Sigmoid colon (tissue), 7 donors: ENCODE data around the gene BDKRB1. TPM values are rescaled to one million over a fixed set of nuclear protein-coding genes. Genes with fewer than 3 reads are reported as not detected.
A peak's percentile ranks its signal among the peaks of the same experiment; 100 is the strongest.

Experiments
- DNase-seq: peaks from one replicate; pipeline ENCODE4 v3.0.0-alpha.2; 2019
- H3K27ac ChIP-seq, 4 donors: fragments of 200-600 bp; sonication (generic); one replicate each; pipeline ENCODE4 v1.5.1; 2016 to 2019; ENCODE audit warnings: mild to moderate bottlenecking in 1 of 4
- H3K27me3 ChIP-seq, 3 donors: fragments of 200-600 bp; sonication (generic); one replicate each; pipeline ENCODE4 v1.5.1; 2019; ENCODE audit warnings: mild to moderate bottlenecking in 1 of 3
- H3K36me3 ChIP-seq, 4 donors: fragments of 200-600 bp; sonication (generic); one replicate each; pipeline ENCODE4 v1.5.1; 2016 to 2019
- H3K4me1 ChIP-seq, 4 donors: fragments of 200-600 bp; sonication (generic); one replicate each; pipeline ENCODE4 v1.5.1; 2017 to 2019
- H3K4me3 ChIP-seq, 4 donors: fragments of 200-600 bp; sonication (generic); one replicate each; pipeline ENCODE4 v1.5.1; 2017 to 2019; ENCODE audit warnings: mild to moderate bottlenecking in 2 of 4, moderate library complexity in 1 of 4
- H3K9me3 ChIP-seq, 4 donors: fragments of 200-600 bp in 3 of 4; sonication (generic) in 3 of 4; one replicate each; pipeline versions ENCODE4 v1.5.1 to v1.6.1; 2013 to 2019
- EP300 ChIP-seq, 4 donors: sonication (generic); formaldehyde crosslinking; IDR thresholded peaks; one replicate each; pipeline ENCODE4 v1.6.1; 2017; ENCODE audit warnings: antibody characterized with exemption in 4 of 4
- POLR2A ChIP-seq, 2 donors: fragments of 450-650 bp; IDR thresholded peaks; one replicate each; pipeline ENCODE4 v1.6.1; 2016; ENCODE audit warnings: antibody characterized with exemption in 2 of 2, mild to moderate bottlenecking in 2 of 2, moderate library complexity in 2 of 2
- POLR2AphosphoS5 ChIP-seq, 4 donors: sonication (generic); formaldehyde crosslinking; IDR thresholded peaks; one replicate each; pipeline ENCODE4 v1.6.1; 2017; ENCODE audit warnings: antibody characterized with exemption in 4 of 4
- WGBS, 2 donors: extraction: QIAGEN DNeasy Blood & Tissue Kit; methylation state at CpG; one replicate each; pipeline ENCODE4 v1.1.7; 2013; 5-methylcytosine and 5-hydroxymethylcytosine counted together
- intact Hi-C: fragments of 100-400 bp; cut with DNase I; formaldehyde crosslinking; loops from one replicate; pipeline ENCODE4 v1.15.1; 2023
- polyA plus RNA-seq, 3 donors: library from polyadenylated mRNA; stranded (reverse); fragments of 200-250 nt; gene quantifications; one replicate each; pipeline ENCODE4 v1.2.3, GENCODE V29; 2013
- total RNA-seq, 4 donors: library from RNA; depleted of rRNA; stranded (reverse); fragments of >200 nt; gene quantifications; one replicate each; pipeline ENCODE4 v1.1.0, GENCODE V29; 2016
- TF ChIP-seq, protein P1 (sequence below), 4 experiments: fragments of 450-650 bp in 3 of 4; fragments of 200-600 bp in 1 of 4; IDR thresholded peaks; one replicate each; pipeline ENCODE4 v1.5.1; 2016 to 2019; ENCODE audit warnings: antibody characterized with exemption in 4 of 4, mild to moderate bottlenecking in 3 of 4, moderate library complexity in 2 of 4
- donor health status: healthy with polysubstance abuse.
- donor health status: Bipolar disorder and iron deficiency.
- donor health status: healthy.

BDKRB1 gene
- total and polyA plus RNA-seq, 7 donors: 0.33 to 4.9 (median 2.4) TPM

DNA sequence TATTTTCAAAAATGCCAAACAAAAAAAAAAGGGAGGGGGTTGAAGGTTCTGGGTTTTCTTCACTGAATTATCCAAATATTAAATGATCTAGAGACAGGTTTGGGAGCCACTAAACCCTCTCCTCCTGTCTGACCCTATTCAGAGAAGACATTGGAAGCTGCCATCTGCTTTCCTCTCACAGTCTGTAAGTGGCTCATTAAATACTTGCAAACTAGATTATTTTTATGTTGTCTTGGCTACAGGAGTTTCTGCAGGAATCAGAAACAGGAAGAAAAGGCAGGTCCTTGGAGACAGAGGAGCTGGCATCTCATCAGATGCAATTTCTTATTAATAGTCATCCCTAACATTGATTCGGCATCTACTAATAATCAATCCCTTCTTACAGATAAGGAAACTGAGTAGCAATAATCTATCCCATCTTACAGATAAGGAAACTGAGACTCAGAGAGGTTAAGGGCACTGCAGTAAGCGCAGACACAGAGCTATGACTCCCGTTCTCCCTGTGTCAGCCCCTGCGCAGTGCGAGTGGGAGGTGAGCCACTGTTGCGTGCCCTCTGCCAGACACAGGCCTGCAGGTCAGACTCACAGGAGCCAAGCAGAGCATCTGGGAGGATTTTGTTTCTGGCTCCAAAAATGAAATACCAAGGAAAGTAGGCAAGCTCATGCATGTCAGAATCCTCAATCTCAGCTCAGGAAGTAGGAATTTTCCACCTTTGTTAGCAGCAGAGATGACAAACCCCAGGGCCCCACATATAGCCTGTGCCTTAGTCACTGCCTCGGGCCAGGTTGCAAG is 40.4 kb upstream of the BDKRB1 start:
- 90 to 91% methylated on average over 7 of the region's 7 CpGs for WGBS, 2 donors
- TF ChIP-seq, protein P1, sequence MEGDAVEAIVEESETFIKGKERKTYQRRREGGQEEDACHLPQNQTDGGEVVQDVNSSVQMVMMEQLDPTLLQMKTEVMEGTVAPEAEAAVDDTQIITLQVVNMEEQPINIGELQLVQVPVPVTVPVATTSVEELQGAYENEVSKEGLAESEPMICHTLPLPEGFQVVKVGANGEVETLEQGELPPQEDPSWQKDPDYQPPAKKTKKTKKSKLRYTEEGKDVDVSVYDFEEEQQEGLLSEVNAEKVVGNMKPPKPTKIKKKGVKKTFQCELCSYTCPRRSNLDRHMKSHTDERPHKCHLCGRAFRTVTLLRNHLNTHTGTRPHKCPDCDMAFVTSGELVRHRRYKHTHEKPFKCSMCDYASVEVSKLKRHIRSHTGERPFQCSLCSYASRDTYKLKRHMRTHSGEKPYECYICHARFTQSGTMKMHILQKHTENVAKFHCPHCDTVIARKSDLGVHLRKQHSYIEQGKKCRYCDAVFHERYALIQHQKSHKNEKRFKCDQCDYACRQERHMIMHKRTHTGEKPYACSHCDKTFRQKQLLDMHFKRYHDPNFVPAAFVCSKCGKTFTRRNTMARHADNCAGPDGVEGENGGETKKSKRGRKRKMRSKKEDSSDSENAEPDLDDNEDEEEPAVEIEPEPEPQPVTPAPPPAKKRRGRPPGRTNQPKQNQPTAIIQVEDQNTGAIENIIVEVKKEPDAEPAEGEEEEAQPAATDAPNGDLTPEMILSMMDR (IDR thresholded peaks at IDR 0.05): no peak
- TF ChIP-seq EP300 (IDR thresholded peaks at IDR 0.05): no peak
- TF ChIP-seq POLR2A (IDR thresholded peaks at IDR 0.05): no peak
- no peak for TF ChIP-seq POLR2AphosphoS5 (IDR thresholded peaks at IDR 0.05)

DNA sequence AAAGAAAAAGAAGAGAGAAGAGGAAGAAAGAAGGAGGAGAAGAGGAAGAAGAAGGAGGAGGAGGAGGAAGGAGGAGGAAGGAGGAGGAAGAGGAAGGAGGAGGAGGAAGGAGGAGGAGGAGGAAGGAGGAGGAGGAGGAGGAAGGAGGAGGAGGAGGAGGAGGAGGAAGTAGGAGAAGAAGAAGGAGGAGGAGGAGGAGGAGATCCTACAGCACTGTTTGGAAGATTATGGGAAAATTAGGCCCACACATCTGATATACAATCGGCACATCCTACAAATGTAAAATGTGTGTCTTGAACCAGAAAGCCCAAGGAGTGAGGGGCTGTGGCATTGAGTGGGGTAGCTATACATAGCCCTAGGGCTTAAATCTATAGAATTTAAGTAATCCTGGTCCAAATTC is 39.4 kb upstream of the BDKRB1 start:
- Histone ChIP-seq H3K4me3 (no peak overlapping the region), H3K9me3 (peaks cover 0 to 10% (median 0%) of the 10 kb centered on the region in 4 donors), H3K27me3 (no peaks in the 10 kb centered on the region), H3K36me3 (no peaks in the 10 kb centered on the region), H3K4me1 (peaks cover 0 to 41% (median 20%) of the 10 kb centered on the region in 4 donors), H3K27ac (no peak overlapping the region)
- intact Hi-C loops: no loop called here
- WGBS, 2 donors: 85 to 88% methylated on average over 1 of the region's 1 CpG
- DNase-seq: no peak
- no peak for TF ChIP-seq POLR2A (IDR thresholded peaks at IDR 0.05)
- TF ChIP-seq, protein P1 (IDR thresholded peaks at IDR 0.05): no peak
- TF ChIP-seq POLR2AphosphoS5 (IDR thresholded peaks at IDR 0.05): no peak
- no peak for TF ChIP-seq EP300 (IDR thresholded peaks at IDR 0.05)

More for the DNA sequence above, 40.4 kb upstream of the BDKRB1 start:
- H3K27ac ChIP-seq: peak overlapping the region in 1 of 4 donors; percentile 38
- H3K4me3 ChIP-seq: no peak overlapping the region
- no peak for DNase-seq
- peaks cover 0 to 11% (median 0%) of the 10 kb centered on the region in 4 donors for H3K9me3 ChIP-seq
- no peaks in the 10 kb centered on the region for H3K27me3 ChIP-seq
- intact Hi-C loops: no loop called here
- no peaks in the 10 kb centered on the region for H3K36me3 ChIP-seq
- peaks cover 0 to 31% (median 11%) of the 10 kb centered on the region in 4 donors for H3K4me1 ChIP-seq

DNA sequence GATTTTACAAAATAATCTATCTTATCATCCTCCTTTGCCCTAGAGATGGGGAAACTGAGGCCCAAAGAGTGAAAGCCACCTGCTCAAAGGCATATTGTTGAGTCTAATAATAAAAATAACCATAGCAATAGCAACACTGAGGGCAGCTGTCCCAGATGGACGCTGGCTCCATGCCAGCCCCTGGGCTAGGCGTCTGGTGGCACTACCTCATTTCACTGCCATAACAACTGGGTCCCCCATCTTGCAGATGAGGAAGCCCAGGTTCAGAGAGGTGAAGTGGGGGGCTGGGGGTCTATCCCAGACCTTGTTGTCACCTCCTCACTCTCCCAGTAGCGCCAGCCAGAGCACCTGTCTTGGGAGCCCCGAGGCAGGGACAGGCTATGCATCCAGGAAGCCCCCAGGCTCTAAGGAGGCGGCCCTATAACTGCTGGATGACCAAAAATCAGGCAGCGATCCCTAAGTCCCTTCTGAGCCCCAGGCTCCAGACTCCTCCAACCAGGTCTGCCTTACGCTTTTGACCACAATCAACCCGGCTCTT is 38.6 kb upstream of the BDKRB1 start:
- H3K27me3 ChIP-seq: no peaks in the 10 kb centered on the region
- H3K27ac ChIP-seq: no peak overlapping the region
- no peak for DNase-seq
- H3K4me1 ChIP-seq: peaks cover 0 to 41% (median 20%) of the 10 kb centered on the region in 4 donors
- peaks cover 0 to 2% (median 0%) of the 10 kb centered on the region in 4 donors for H3K9me3 ChIP-seq
- intact Hi-C loops: no loop called here
- H3K4me3 ChIP-seq: no peak overlapping the region
- TF ChIP-seq POLR2AphosphoS5 (IDR thresholded peaks at IDR 0.05) (no peak), POLR2A (IDR thresholded peaks at IDR 0.05) (no peak), EP300 (IDR thresholded peaks at IDR 0.05) (no peak)
- TF ChIP-seq, protein P1 (IDR thresholded peaks at IDR 0.05): no peak
- no peaks in the 10 kb centered on the region for H3K36me3 ChIP-seq
- WGBS, 2 donors: 76 to 81% methylated on average over 8 of the region's 8 CpGs

DNA sequence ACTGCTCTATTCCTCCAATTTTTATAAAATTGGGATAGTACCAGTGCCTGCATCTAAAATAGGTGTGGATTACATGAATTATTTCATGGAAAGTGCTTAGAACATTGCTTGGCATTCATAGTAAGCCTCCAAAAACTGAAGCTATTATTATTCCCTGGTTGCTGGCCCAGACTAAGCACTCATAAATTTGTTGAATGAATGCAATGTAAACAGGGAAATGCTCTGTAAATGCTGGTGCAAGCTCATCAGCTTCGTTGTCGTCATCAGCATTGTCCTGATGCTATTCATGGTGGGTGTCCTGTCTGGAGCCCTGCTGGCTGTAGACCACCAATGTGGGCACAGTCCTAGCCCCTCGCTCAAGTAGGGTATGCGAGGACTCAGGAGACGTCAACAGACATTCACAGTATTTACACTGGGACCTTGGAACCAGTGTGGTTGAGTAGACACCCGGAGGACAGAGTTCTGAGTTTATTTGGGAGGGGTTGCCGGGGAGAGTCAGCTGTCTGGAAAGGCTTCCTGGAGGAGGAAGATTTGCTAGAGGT is 34.8 kb upstream of the BDKRB1 start:
- no peak for DNase-seq
- no peaks in the 10 kb centered on the region for H3K9me3 ChIP-seq
- H3K36me3 ChIP-seq: no peaks in the 10 kb centered on the region
- peak in 3 of 4 donors; percentile 52 to 63 (median 54) for TF ChIP-seq POLR2AphosphoS5 (IDR thresholded peaks at IDR 0.05)
- TF ChIP-seq, protein P1 (IDR thresholded peaks at IDR 0.05): no peak
- TF ChIP-seq POLR2A (IDR thresholded peaks at IDR 0.05): no peak
- peak in 2 of 4 donors; percentile 49 to 55 for TF ChIP-seq EP300 (IDR thresholded peaks at IDR 0.05)
- 42 to 66% methylated on average over 7 of the region's 7 CpGs for WGBS, 2 donors
- H3K4me3 ChIP-seq: no peak overlapping the region
- intact Hi-C loops: no loop called here
- H3K4me1 ChIP-seq: peaks cover 0 to 16% (median 12%) of the 10 kb centered on the region in 4 donors
- H3K27ac ChIP-seq: peak overlapping the region in 1 of 4 donors; percentile 63
- no peaks in the 10 kb centered on the region for H3K27me3 ChIP-seq
